Activated CD8-positive, alpha-beta T cell treated with anti-CD3 and anti-CD28 coated beads for 36 hours (primary cell): ENCODE measurements around the gene AHNAK2. TPM values are rescaled to one million over a fixed set of nuclear protein-coding genes. Genes with fewer than 3 reads are reported as not detected.

Source experiments
- ATAC-seq: fragments of 200-7000 bp; cut with Tn5 transposase; one replicate; pipeline ENCODE4 v1.10.0; 2021; ENCODE audit warnings: mild to moderate bottlenecking, moderate library complexity
- CTCF ChIA-PET: fragments of 350-600 bp; sonication (Branson Sonifier 250); formaldehyde crosslinking; loops from one replicate; lab custom pipeline; 2021; ENCODE audit warnings: antibody characterized with exemption; lab: Charles Lee
- POLR2A ChIA-PET: fragments of 350-600 bp; sonication (Branson Sonifier 250); formaldehyde crosslinking; loops from one replicate; lab custom pipeline; 2021; ENCODE audit warnings: antibody characterized with exemption; lab: Charles Lee
- DNase-seq: peaks from one replicate; pipeline ENCODE4 v3.0.0-alpha.2; 2020
- H3K27ac Mint-ChIP-seq: one replicate; pipeline ENCODE4 v1.8.0; 2021; ENCODE audit warnings: mild to moderate bottlenecking, mixed read lengths
- H3K27me3 Mint-ChIP-seq: one replicate; pipeline ENCODE4 v1.8.0; 2021; ENCODE audit warnings: mixed read lengths
- H3K36me3 Mint-ChIP-seq: one replicate; pipeline ENCODE4 v1.8.0; 2021; ENCODE audit warnings: low read depth, mixed read lengths
- H3K4me1 Mint-ChIP-seq: one replicate; pipeline ENCODE4 v1.8.0; 2021; ENCODE audit warnings: low read depth, mixed read lengths
- H3K4me3 Mint-ChIP-seq: one replicate; pipeline ENCODE4 v1.8.0; 2021; ENCODE audit warnings: mild to moderate bottlenecking, moderate library complexity, mixed read lengths
- H3K9me3 Mint-ChIP-seq: one replicate; pipeline ENCODE4 v1.8.0; 2021; ENCODE audit warnings: mixed read lengths
- intact Hi-C: fragments of 100-400 bp; cut with micrococcal nuclease; formaldehyde crosslinking; loops from one replicate; pipeline ENCODE4 v1.10.0; 2022
- total RNA-seq, 2 experiments: library from RNA; stranded (reverse); gene quantifications; one replicate each; pipeline ENCODE4 v1.2.3, GENCODE V29; 2021
- TF ChIP-seq, protein P1 (sequence below): fragments of 200-600 bp; IDR thresholded peaks from one replicate; pipeline ENCODE4 v1.8.0; 2022; ENCODE audit warnings: antibody characterized with exemption, mild to moderate bottlenecking

Gene AHNAK2
- total RNA-seq, 2 experiments from 2014 or later = 0.02 TPM; not detected in 1

GRCh38 chr14:105021656-105022275 lies 43.6 kb upstream of the AHNAK2 start:
- TF ChIP-seq, protein P1, sequence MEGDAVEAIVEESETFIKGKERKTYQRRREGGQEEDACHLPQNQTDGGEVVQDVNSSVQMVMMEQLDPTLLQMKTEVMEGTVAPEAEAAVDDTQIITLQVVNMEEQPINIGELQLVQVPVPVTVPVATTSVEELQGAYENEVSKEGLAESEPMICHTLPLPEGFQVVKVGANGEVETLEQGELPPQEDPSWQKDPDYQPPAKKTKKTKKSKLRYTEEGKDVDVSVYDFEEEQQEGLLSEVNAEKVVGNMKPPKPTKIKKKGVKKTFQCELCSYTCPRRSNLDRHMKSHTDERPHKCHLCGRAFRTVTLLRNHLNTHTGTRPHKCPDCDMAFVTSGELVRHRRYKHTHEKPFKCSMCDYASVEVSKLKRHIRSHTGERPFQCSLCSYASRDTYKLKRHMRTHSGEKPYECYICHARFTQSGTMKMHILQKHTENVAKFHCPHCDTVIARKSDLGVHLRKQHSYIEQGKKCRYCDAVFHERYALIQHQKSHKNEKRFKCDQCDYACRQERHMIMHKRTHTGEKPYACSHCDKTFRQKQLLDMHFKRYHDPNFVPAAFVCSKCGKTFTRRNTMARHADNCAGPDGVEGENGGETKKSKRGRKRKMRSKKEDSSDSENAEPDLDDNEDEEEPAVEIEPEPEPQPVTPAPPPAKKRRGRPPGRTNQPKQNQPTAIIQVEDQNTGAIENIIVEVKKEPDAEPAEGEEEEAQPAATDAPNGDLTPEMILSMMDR = no peak
- H3K27ac Mint-ChIP-seq = peak overlapping the region; percentile 95
- peak; percentile 58 for DNase-seq
- CTCF ChIA-PET = interaction anchor here (1.3 to 5.9 kb wide), 3 partner anchors 23 to 468 kb away, joined by 4 to 42 read pairs (median 13); no protein-coding TSS in a partner anchor
- POLR2A ChIA-PET = interaction anchor here (0.6 to 9.7 kb wide), 7 partner anchors 17 to 310 kb away, joined by 3 to 69 read pairs (median 6); partner anchors contain the start of gene CLBA1
- peaks cover 34% of the 10 kb centered on the region for H3K36me3 Mint-ChIP-seq
- H3K4me1 Mint-ChIP-seq = peaks cover 61% of the 10 kb centered on the region
- ATAC-seq = no peak
- no peaks in the 10 kb centered on the region for H3K9me3 Mint-ChIP-seq
- H3K27me3 Mint-ChIP-seq = no peaks in the 10 kb centered on the region
- intact Hi-C loops = no loop called here
- peak overlapping the region; percentile 99 for H3K4me3 Mint-ChIP-seq

DNA sequence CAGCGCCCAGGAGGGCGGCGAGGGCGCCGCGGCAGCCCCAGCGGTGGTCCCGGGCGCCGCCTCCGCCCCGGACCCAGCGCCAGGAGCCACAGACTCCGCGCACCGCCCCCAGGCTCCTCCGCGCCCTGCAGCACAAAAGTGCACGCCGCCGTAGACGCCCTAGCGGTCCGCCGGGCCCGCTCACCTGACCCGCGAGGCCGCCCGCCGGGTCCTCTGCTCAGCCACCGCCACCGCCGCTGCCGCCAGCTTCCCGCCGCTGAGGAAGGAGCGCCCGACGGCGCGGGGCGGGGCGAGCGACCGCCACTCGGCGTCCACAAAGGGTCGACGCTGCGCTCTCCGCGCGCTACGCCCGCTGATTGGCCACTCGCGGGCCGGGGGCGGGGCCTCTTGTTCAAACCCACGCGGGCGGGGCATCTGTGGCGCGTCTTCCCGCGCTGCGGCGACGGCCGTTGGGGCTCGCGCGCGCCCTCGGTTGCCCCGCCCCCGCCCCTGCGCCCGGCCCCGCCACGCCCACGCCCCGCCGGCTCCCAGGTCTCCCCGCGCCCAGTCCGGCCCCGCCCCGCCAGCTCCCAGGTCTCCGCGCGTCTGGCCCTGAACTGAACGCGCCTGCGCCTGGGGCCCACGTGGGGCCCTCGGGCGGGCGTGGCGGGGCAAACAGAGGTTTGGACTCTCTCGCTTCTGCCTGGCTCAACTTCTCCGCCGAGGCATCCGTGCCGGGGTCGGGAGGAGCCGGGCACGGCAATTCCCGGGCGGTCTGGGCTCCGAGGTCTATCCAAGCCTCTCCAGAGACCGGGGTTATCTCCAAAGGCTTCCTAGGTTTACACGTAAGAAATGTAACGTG lies 42.9 kb upstream of the AHNAK2 start, which contains the start of gene CDCA4:
Gene CDCA4, minus strand, starts transcription at position 269 of the 841 bp plus-strand sequence. CDS start 9,154 bp downstream, outside the sequence.
- Mint-ChIP-seq H3K4me1 (peaks cover 65% of the 10 kb centered on the region), H3K27ac (peak within 1 kb of the TSS; percentile 95), H3K27me3 (no peaks in the 10 kb centered on the region), H3K36me3 (peaks cover 42% of the 10 kb centered on the region), H3K9me3 (no peaks in the 10 kb centered on the region), H3K4me3 (peak within 1 kb of the TSS; percentile 99)
- TF ChIP-seq, protein P1 = peak; percentile 10
- POLR2A ChIA-PET = interaction anchor here (0.6 to 9.7 kb wide), 23 partner anchors 10 to 326 kb away, joined by 3 to 69 read pairs (median 4); partner anchors contain the start of genes CLBA1 and GPR132
- ATAC-seq (peak; percentile 85), DNase-seq (peak; percentile 98)
- CTCF ChIA-PET = interaction anchor here (0.7 to 5.9 kb wide), 5 partner anchors 24 to 469 kb away, joined by 4 to 42 read pairs (median 12); no protein-coding TSS in a partner anchor
- intact Hi-C loops = no loop called here

- intact Hi-C loops = no loop called here
- Mint-ChIP-seq H3K27me3 (no peaks in the 10 kb centered on the region), H3K36me3 (peaks cover 49% of the 10 kb centered on the region), H3K4me3 (peak overlapping the region; percentile 94), H3K27ac (peak overlapping the region; percentile 88), H3K9me3 (no peaks in the 10 kb centered on the region), H3K4me1 (peaks cover 63% of the 10 kb centered on the region)
- TF ChIP-seq, protein P1 = peak; percentile 8
- CTCF ChIA-PET = interaction anchor here (0.9 to 5.9 kb wide), 5 partner anchors 25 to 470 kb away, joined by 3 to 42 read pairs (median 12); no protein-coding TSS in a partner anchor
- peak; percentile 20 for ATAC-seq
- DNase-seq = peak; percentile 74
- POLR2A ChIA-PET = interaction anchor here (0.7 to 9.7 kb wide), 27 partner anchors 9 to 325 kb away, joined by 3 to 69 read pairs (median 4); partner anchors contain the start of genes CLBA1 and GPR132
Measured at GRCh38 chr14:105019861-105020814, 42.0 kb upstream of the AHNAK2 start.

- H3K27me3 Mint-ChIP-seq = no peaks in the 10 kb centered on the region
- H3K36me3 Mint-ChIP-seq = peaks cover 55% of the 10 kb centered on the region
- no peak for ATAC-seq
- H3K9me3 Mint-ChIP-seq = no peaks in the 10 kb centered on the region
- H3K4me1 Mint-ChIP-seq = peaks cover 66% of the 10 kb centered on the region
- intact Hi-C loops = no loop called here
- DNase-seq = no peak
- ChIA-PET CTCF (interaction anchor here (0.7 to 5.9 kb wide), 4 partner anchors 26 to 171 kb away, joined by 3 to 42 read pairs (median 8); no protein-coding TSS in a partner anchor), POLR2A (interaction anchor here (0.8 to 9.7 kb wide), 12 partner anchors 7 to 257 kb away, joined by 3 to 69 read pairs (median 9); partner anchors contain the start of genes CLBA1 and GPR132)
- H3K27ac Mint-ChIP-seq = no peak overlapping the region
- TF ChIP-seq, protein P1 = no peak
- peak overlapping the region; percentile 94 for H3K4me3 Mint-ChIP-seq
Measured at GRCh38 chr14:105018414-105018813, 40.2 kb upstream of the AHNAK2 start.
